ENCODE results near the gene BCS1L. TPM values are rescaled to one million over a fixed set of nuclear protein-coding genes. Genes with fewer than 3 reads are reported as not detected.

BCS1L gene
- total and polyA plus RNA-seq, 2 of the 13 experiments (the other 11 are each of a cell fraction or from before 2014, with no cell fraction given), result 48.9 to 76.0 TPM

- TF ChIP-seq ZNF639 (CRISPR knock-in tag; conservative IDR thresholded peaks at IDR 0.05), result no peak
- TF ChIP-seq ONECUT2 (CRISPR knock-in tag; IDR thresholded peaks at IDR 0.05), result no peak
- TF ChIP-seq HMGXB4 (CRISPR knock-in tag; IDR thresholded peaks at IDR 0.05; ENCODE audit: borderline replicate concordance in 1 of 2, low read depth in 1 of 2), result 0 out of 4 replicates have a peak, but pooled peaks of 1 of the 2 experiments have one; percentile 39
- TF ChIP-seq SALL1 (CRISPR knock-in tag; IDR thresholded peaks at IDR 0.05), result peak; percentile 15; the same call in 1 of the 2 replicates
- TF ChIP-seq MAFK (conservative IDR thresholded peaks at IDR 0.05 in 1 of 2, IDR thresholded peaks at IDR 0.05 in 1 of 2; ENCODE audit: low read length in 2 of 2), result peak; percentile 7 to 33; a peak in 2 of 4 replicates
- no peak for TF ChIP-seq MTA3 (CRISPR knock-in tag; IDR thresholded peaks at IDR 0.05)
- TF ChIP-seq SNAPC4 (CRISPR knock-in tag; IDR thresholded peaks at IDR 0.05), result no peak
- no peak for TF ChIP-seq HOXA9 (CRISPR knock-in tag; IDR thresholded peaks at IDR 0.05; ENCODE audit: borderline replicate concordance)
- no peak for TF ChIP-seq ZNF275 (CRISPR knock-in tag; IDR thresholded peaks at IDR 0.05; ENCODE audit: borderline replicate concordance)
- no peak for TF ChIP-seq GATAD2A (CRISPR knock-in tag; IDR thresholded peaks at IDR 0.05)
- no peak for TF ChIP-seq ZBTB34 (CRISPR knock-in tag; IDR thresholded peaks at IDR 0.05)
- TF ChIP-seq IRF1 (CRISPR knock-in tag; IDR thresholded peaks at IDR 0.05; ENCODE audit: low read depth), result no peak
- TF ChIP-seq CTCF (CRISPR knock-in tag; IDR thresholded peaks at IDR 0.05), result peak; percentile 95
These were observed 11.2 kb upstream of the BCS1L start (continued) for GRCh38 chr2:218648088-218648786.

Measured in HepG2 (cell line).